ENCODE results near the gene SPRR1A.
"Not testable (repeated sequence)": the region's sequence is repeated elsewhere in the genome, so short reads cannot be mapped to it uniquely, and the experiment has no call there.

Gene SPRR1A

GRCh38 chr1:152976688-152977087, 7.2 kb upstream of the SPRR1A start:
- DNase-seq = no peak

DNA sequence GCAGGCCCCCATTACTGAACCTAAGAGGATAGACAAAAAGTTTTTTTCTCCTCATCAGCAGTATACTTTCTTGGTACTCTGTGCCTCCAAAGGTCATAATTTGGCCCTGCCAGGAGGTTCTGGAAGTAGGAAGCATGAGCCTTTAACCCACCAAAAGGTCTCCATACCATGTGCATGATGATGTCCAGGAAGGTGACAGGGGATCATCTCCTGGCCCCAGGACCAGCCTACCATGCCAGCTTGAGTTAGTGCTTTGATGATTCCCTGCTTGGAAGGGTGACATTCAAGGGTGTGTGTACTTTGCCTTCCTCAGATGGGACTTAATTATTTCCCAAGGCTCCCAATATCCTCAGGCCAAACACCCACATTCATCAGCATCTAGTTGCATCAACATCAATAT, 6.3 kb upstream of the SPRR1A start:
- DNase-seq = no peak

GRCh38 chr1:152980676-152981075, 3.2 kb upstream of the SPRR1A start:
- DNase-seq = no peak

DNA sequence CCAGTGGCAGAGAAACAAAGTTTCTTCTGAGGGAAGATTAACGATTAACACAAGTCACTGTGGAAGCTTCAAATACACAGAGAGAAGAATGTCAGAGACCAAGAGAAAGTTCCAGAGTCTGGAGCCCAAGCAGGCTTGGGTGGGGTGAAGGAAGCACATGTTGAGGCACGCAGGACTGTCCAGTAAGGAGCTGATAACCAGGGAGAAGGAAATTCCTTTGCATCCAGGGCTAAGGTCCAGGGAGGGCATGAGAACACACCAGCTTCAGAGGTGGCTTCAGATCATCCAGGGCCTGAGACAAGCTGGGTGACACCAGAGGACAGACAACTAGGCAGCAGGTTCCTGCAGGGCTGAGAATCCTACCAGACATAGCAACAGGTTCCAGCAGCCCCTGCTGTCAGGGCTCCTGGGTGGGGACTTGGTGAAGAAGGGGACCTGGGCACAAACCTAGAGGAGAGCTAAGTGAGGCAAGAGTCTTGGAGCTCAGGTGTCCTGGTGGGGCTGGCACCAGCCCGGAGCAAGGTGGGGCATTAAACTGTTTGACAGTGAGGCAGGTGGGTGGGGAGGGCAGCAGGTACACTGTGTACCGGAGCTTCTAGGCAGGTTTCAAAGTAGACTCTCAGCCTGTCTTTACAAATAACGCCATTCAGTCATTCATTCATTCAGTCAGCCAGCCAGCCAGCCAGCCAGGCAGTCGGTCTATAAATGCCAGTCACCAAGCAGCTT, 2.6 kb upstream of the SPRR1A start:
- DNase-seq = no peak

- DNase-seq = no peak
These were observed 1.8 kb upstream of the SPRR1A start for GRCh38 chr1:152982076-152982475.

- no peak for DNase-seq
These were observed 647 bp upstream of the SPRR1A start for GRCh38 chr1:152983234-152983633.

DNA sequence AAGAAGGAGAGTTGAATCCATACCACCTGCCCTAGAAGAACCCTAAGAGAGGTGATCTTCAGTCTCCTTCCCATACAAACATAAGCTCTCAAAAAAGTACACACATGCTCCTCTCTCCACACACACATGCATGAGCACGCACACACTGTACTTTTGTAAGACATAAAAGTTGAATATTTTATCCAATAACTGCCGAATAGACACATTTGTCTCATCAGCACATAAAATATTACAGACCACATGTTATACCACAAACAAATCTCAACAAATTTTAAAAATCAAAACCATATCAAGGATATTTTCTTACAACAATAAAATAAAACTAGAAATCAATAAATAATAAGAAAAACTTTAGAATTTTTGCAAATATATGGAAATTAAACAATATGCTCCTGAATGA, 2.7 kb downstream of the SPRR1A start:
- no peak for DNase-seq

- no peak for DNase-seq
These were observed 9.3 kb downstream of the SPRR1A start for GRCh38 chr1:152993186-152993585.

DNA sequence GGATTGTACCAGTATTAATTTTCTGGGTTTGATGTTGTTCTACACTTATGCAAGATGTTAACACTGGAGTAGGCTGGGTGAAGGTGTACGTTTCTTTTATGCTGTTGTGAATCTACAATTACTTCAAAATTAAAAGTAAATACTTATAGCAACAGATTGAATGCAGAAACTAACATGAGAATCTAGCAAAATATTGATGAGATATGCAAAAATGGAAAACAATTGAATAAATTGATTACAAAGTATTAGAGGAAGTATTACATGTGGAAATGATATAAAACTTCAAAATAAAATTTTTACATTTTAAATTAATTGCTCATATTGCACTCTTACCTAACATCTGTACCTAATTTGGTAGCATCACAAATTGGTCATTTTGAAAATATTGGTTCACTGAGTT, 12.0 kb downstream of the SPRR1A start:
- DNase-seq = no peak

- DNase-seq = no peak
These were observed 12.9 kb downstream of the SPRR1A start for GRCh38 chr1:152996633-152997400.

GRCh38 chr1:152997901-152998300, 14.0 kb downstream of the SPRR1A start:
- no peak for DNase-seq

GRCh38 chr1:152998476-152998875, 14.6 kb downstream of the SPRR1A start:
- no peak for DNase-seq

DNA sequence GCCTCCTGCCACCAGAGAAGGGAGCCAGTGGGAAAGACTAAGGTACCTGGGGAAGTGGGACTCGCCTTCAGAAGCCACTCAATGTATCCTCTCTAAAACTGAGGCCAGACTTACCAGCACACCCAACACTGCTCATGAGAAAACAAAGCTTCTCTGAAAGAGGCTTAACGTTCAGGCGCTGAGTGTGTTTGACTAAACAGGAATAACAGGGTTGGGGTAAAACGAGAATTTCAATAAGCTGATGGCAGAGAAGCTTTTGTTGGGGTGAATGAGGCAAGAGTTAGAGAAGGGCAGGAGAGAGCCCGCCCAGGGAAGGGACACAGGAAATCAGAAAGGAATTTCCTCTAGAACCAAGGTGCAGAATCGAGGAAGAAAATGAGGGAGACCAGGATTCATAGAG, 15.9 kb downstream of the SPRR1A start:
- no peak for DNase-seq

GRCh38 chr1:153000294-153000693, 16.4 kb downstream of the SPRR1A start:
- DNase-seq = no peak

GRCh38 chr1:153001382-153001781, 17.5 kb downstream of the SPRR1A start, which contains the start of gene SPRR3:
Gene SPRR3 (plus strand): TSS chr1:153001749. CDS start chr1:153003021, 1,272 bp downstream.
- DNase-seq = no peak

DNA sequence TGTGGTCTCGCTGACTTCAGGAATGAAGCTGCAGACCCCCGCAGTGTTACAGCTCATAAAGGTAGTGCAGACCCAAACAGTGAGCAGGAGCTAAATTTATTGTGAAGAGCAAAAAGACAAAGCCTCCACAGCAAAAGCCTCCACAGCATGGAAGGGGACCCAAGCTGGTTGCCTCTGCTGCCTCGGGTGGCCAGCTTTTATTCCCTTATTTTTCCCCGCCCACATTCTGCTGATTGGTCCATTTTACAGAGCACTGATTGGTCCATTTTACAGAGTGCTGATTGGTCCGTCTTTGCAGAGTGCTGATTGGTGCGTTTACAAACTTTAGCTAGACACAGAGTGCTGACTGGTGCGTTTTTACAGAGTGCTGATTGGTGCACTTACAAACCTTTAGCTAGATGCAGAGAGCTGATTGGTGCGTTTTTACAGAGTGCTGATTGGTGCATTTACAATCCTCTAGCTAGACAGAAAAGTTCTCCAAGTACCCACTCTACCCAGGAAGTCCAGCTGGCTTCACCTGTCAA, 27.4 kb downstream of the SPRR1A start:
- DNase-seq = not testable (repeated sequence)

GRCh38 chr1:153021829-153022228, 37.9 kb downstream of the SPRR1A start:
- not testable (repeated sequence) for DNase-seq

- DNase-seq = not testable (repeated sequence)
These were observed 38.5 kb downstream of the SPRR1A start for GRCh38 chr1:153022340-153022739.

- no peak for DNase-seq
These were observed 39.2 kb downstream of the SPRR1A start for GRCh38 chr1:153023109-153023508.

- DNase-seq = no peak
These were observed 40.5 kb downstream of the SPRR1A start for GRCh38 chr1:153024413-153024812.

DNA sequence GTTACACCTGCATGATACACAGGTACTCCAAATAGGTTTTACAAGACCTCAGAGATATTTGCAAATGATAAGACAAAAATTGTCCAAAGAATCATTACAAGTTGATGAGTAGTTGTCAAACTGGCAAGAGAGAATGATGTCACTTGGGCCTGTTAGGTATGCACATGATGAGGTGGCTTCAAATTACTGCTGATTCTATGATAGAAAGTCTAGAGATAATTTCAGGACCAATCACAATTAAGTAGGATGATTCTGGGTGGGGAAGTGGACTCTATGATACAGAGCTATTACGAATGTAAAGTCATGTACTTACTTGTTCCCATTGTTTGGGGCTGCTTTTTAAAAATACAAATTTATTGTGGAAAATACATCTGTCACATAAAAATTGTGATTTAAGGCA, 41.9 kb downstream of the SPRR1A start:
- DNase-seq = no peak

DNA sequence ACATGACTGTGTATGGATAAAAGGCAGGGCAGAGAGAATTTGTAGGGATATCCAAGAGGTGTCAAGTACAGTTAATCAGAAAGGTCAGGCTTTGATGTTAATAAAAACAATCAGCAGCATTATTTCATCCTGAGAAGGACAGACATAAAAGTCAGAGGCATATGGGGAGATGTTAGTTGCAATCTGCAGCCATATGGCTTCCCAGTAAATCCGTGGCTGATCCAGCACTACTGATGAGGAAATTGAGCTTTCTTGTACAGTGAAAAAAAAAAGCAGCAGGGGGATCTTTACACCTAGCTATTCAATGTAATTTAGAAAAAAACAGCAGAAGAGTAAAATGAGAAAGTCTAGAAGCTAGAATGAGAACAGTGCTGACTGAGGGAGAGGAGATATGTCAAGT, 44.9 kb downstream of the SPRR1A start:
- DNase-seq = peak in 1 of 2 experiments; percentile 5

- DNase-seq = no peak
These were observed 47.0 kb downstream of the SPRR1A start, which contains the start of gene SPRR1B for GRCh38 chr1:153030895-153031294. Gene SPRR1B (plus strand): TSS chr1:153031203. CDS start chr1:153032346, 1,143 bp downstream.

- no peak for DNase-seq
These were observed 48.2 kb downstream of the SPRR1A start for GRCh38 chr1:153032073-153032472.
